Measurements from ENCODE around the gene ZMAT2. TPM values are rescaled to one million over a fixed set of nuclear protein-coding genes. Genes with fewer than 3 reads are reported as not detected.

Gene ZMAT2
- total and polyA plus RNA-seq, 2 of the 8 experiments (the other 6 are each of a cell fraction or from before 2014, with no cell fraction given): 56.8 to 65.9 TPM

DNA sequence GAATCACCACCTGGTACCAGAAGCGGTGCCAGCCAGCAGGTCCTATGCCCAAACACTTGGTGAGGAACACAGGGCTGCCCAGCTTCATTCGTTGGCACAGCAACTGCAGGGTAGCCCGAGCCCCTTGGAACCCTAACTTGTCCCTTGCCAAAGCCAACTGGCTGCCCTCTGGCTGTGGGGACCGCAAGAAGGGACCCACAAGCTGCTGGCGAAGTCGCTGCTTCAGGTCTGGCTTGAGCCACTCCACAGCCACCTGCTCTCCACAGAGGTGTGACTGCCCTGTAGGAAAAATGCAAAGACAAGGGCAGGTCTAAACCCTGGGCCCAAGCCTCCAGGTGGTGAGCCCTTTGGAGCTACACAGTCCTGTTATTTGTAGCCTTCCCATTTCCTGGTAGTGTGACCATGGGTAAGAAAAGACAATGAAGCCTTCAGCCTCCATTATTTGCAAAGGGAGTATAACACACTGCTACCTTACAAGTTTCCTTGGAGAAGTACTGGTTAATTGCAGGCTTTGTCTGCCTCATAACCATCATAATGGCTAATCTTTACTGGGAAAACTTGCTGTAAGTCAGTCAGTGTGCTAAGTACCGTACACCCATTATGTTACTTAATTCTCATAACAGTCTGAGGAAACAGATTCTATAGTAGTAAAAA lies 28.6 kb upstream of the ZMAT2 start:
- POLR2A ChIA-PET (ENCODE audit: partially characterized antibody): interaction anchor here (1.1 to 3.9 kb wide), 10 partner anchors 7 to 369 kb away, joined by 3 to 26 read pairs (median 5); partner anchors contain the start of genes HARS1, HARS2, IK and NDUFA2
- CTCF ChIA-PET (ENCODE audit: partially characterized antibody): interaction anchor here (1.1 to 1.2 kb wide), 3 partner anchors 9 to 946 kb away, joined by 3 to 4 read pairs (median 4); no protein-coding TSS in a partner anchor
- Histone ChIP-seq H3K56ac (replicated peaks; ENCODE audit: insufficient read length, low read depth, low read length) (no peak overlapping the region), H3K79me1 (ENCODE audit: low read depth, low read length) (peaks cover 3% of the 10 kb centered on the region; the same call in 1 of the 2 replicates), H2AFZ (ENCODE audit: low read length) (no peak overlapping the region), H2BK5ac (ENCODE audit: low read depth, low read length) (no peak overlapping the region), H2BK120ac (replicated peaks; ENCODE audit: low read depth, low read length) (no peak overlapping the region), H3K36me3 (ENCODE audit: control insufficient read depth in 2 of 4, insufficient read depth in 4 of 4, low read length in 3 of 4) (peaks cover 12 to 58% (median 41%) of the 10 kb centered on the region in 4 experiments), H3K18ac (ENCODE audit: extremely low read depth, low read length) (no peak overlapping the region), H3K4me2 (ENCODE audit: insufficient read depth in 1 of 2, low read depth in 2 of 2, low read length in 2 of 2) (no peak overlapping the region), H3K4me3 (ENCODE audit: extremely low read depth in 1 of 4, insufficient read depth in 2 of 4, low read depth in 3 of 4, low read length in 4 of 4) (no peak overlapping the region), H2BK15ac (ENCODE audit: low read length) (no peak overlapping the region), H3K23me2 (ENCODE audit: low read depth, low read length) (no peaks in the 10 kb centered on the region), H3K27me3 (replicated peaks in 1 of 4; ENCODE audit: control insufficient read depth in 3 of 4, extremely low read depth in 1 of 4, insufficient read depth in 3 of 4, low read length in 3 of 4) (no peaks in the 10 kb centered on the region), H3K4me1 (replicated peaks in 1 of 4; ENCODE audit: control insufficient read depth in 3 of 4, insufficient read depth in 4 of 4, low read length in 3 of 4) (no peaks in the 10 kb centered on the region; a peak in 1 of 7 replicates), H3K23ac (ENCODE audit: insufficient read length) (no peak overlapping the region), H3K4ac (replicated peaks; ENCODE audit: insufficient read length, low read depth, low read length) (no peak overlapping the region), H4K20me1 (replicated peaks in 1 of 2; ENCODE audit: control insufficient read depth in 1 of 2, insufficient read depth in 2 of 2, low read length in 2 of 2) (peaks cover 0 to 4% of the 10 kb centered on the region in 2 experiments), H4K5ac (ENCODE audit: insufficient read length, low read depth, low read length) (no peak overlapping the region), H3K14ac (ENCODE audit: insufficient read length) (no peak overlapping the region), H4K8ac (ENCODE audit: extremely low read depth, insufficient read depth, low read length) (no peak overlapping the region), H3K79me2 (ENCODE audit: control insufficient read depth in 1 of 2, insufficient read depth in 2 of 2, low read length in 2 of 2) (peaks cover 0 to 6% of the 10 kb centered on the region in 2 experiments; a peak in 1 of 4 replicates), H2BK12ac (ENCODE audit: low read depth, low read length) (no peak overlapping the region), H2BK20ac (ENCODE audit: low read length) (no peak overlapping the region), H3K9ac (replicated peaks in 1 of 4; ENCODE audit: extremely low read depth in 1 of 4, low read depth in 3 of 4, low read length in 3 of 4) (no peak overlapping the region), H3K27ac (ENCODE audit: low read depth, low read length) (no peak overlapping the region), H3K9me3 (ENCODE audit: insufficient read depth in 2 of 2, low read depth in 1 of 2, low read length in 1 of 2) (no peaks in the 10 kb centered on the region), H2AK5ac (ENCODE audit: low read depth, low read length) (no peak overlapping the region), H4K91ac (replicated peaks; ENCODE audit: insufficient read length, low read length) (no peak overlapping the region)
- WGBS, 2 experiments (ENCODE audit: extremely low coverage in 1 of 2, insufficient coverage in 1 of 2, insufficient read length in 1 of 2, insufficient replicate concordance in 2 of 2, low coverage in 1 of 2, low lambda C conversion rate in 2 of 2, missing lambda C conversion rate in 1 of 2): 89% methylated on average over 3 of the region's 7 CpGs; no CpG with 5 or more reads in 1 of the 2 experiments
- no peak for FAIRE-seq
- no peak for DNase-seq (ENCODE audit: low read depth in 1 of 2, low spot score in 2 of 2)
- TF ChIP-seq ZNF274 (IDR thresholded peaks at IDR 0.05; ENCODE audit: borderline replicate concordance, extremely low read depth, low read length): no peak
- TF ChIP-seq TEAD4 (IDR thresholded peaks at IDR 0.05; ENCODE audit: low read depth, low read length): no peak
- no peak for TF ChIP-seq RFX5 (IDR thresholded peaks at IDR 0.05; ENCODE audit: borderline replicate concordance, low read depth, low read length)
- TF ChIP-seq SIRT6 (IDR thresholded peaks at IDR 0.05; ENCODE audit: low read length): no peak
- no peak for TF ChIP-seq SAP30 (IDR thresholded peaks at IDR 0.05; ENCODE audit: insufficient read depth, insufficient replicate concordance, low read length)
- TF ChIP-seq MAX (IDR thresholded peaks at IDR 0.05): no peak
- TF ChIP-seq KDM4A (IDR thresholded peaks at IDR 0.05; ENCODE audit: low read depth, low read length, severe bottlenecking): no peak
- TF ChIP-seq SIN3A (conservative IDR thresholded peaks at IDR 0.05 in 1 of 2, IDR thresholded peaks at IDR 0.05 in 1 of 2; ENCODE audit: low read depth in 1 of 2, low read length in 2 of 2): no peak
- TF ChIP-seq HDAC6 (IDR thresholded peaks at IDR 0.05; ENCODE audit: low read depth, low read length): no peak
- TF ChIP-seq SRF (IDR thresholded peaks at IDR 0.05; ENCODE audit: low read depth, low read length): no peak
- no peak for TF ChIP-seq CHD2 (IDR thresholded peaks at IDR 0.05; ENCODE audit: low read length)
- TF ChIP-seq BRCA1 (IDR thresholded peaks at IDR 0.05; ENCODE audit: low read depth, low read length): no peak
